ENCODE data around the gene F2. TPM values are rescaled to one million over a fixed set of nuclear protein-coding genes. Genes with fewer than 3 reads are reported as not detected.

The F2 gene
- total RNA-seq, 4 donors from 2014 or later, result 0.41 to 0.48 TPM; not detected in 2

DNA sequence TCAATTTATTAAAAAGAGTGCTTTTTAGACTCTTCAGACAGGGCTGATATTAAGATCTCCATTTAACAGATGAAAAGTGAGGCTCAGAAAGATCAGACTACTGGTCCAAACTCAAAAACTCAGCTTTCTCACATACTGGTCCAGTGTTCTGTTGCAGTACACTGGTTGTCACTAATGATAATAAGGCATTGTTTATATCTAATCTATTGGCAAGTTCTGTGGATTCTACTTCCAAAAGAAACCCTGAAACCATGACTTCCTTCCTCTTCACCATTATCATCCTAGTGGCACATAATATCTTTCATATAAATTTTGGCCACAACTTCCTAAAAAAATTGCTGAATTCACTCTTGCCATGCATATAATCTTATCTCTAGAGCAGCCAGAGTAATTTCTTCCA is 36.9 kb downstream of the F2 start:
- TF ChIP-seq EP300 (IDR thresholded peaks at IDR 0.05; ENCODE audit: low read depth), result no peak
- TF ChIP-seq POLR2A (IDR thresholded peaks at IDR 0.05), result no peak
- TF ChIP-seq, protein P1, sequence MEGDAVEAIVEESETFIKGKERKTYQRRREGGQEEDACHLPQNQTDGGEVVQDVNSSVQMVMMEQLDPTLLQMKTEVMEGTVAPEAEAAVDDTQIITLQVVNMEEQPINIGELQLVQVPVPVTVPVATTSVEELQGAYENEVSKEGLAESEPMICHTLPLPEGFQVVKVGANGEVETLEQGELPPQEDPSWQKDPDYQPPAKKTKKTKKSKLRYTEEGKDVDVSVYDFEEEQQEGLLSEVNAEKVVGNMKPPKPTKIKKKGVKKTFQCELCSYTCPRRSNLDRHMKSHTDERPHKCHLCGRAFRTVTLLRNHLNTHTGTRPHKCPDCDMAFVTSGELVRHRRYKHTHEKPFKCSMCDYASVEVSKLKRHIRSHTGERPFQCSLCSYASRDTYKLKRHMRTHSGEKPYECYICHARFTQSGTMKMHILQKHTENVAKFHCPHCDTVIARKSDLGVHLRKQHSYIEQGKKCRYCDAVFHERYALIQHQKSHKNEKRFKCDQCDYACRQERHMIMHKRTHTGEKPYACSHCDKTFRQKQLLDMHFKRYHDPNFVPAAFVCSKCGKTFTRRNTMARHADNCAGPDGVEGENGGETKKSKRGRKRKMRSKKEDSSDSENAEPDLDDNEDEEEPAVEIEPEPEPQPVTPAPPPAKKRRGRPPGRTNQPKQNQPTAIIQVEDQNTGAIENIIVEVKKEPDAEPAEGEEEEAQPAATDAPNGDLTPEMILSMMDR (IDR thresholded peaks at IDR 0.05), result no peak
- TF ChIP-seq POLR2AphosphoS5 (IDR thresholded peaks at IDR 0.05), result no peak
- H3K4me1 ChIP-seq, result no peaks in the 10 kb centered on the region
- no peak overlapping the region for H3K27ac ChIP-seq
- peaks cover 0 to 94% (median 32%) of the 10 kb centered on the region in 4 donors for H3K36me3 ChIP-seq
- no peaks in the 10 kb centered on the region for H3K27me3 ChIP-seq
- no peak overlapping the region for H3K4me3 ChIP-seq
- in situ Hi-C loops (cut with MboI; ENCODE audit: low pct_ligation_motif_present in 1 of 4, low pct_unique_long_range_greater_than_20kb in 1 of 4, low sequenced_read_pairs in 3 of 4), result no loop called here
- no peaks in the 10 kb centered on the region for H3K9me3 ChIP-seq
- DNase-seq, result no peak
- intact Hi-C loops (cut with DNase I; ENCODE audit: low total_unique reads), result no loop called here

DNA sequence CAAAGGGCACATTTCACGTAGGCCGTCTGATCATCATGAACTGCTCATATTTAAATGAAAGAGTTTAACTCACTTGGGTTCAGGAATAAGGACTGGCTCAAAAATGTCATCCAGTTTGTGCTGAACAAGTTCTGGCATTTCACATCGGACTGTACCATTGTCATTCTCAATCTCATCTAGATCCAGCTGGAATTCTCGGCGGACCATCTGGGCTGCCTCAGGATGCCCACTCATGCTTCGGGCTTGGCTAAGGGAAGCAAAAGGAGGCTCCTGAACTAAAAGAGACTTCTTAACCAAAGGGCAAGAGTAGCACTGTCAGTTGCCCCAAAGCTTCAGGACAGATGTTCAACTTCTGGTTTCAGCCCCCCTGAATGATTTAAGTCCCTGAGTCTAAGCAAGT is 40.2 kb downstream of the F2 start:
- DNase-seq, result no peak
- Histone ChIP-seq H3K27me3 (no peaks in the 10 kb centered on the region), H3K36me3 (peaks cover 0 to 86% (median 32%) of the 10 kb centered on the region in 4 donors), H3K4me3 (no peak overlapping the region), H3K4me1 (no peaks in the 10 kb centered on the region), H3K27ac (no peak overlapping the region), H3K9me3 (no peaks in the 10 kb centered on the region)
- WGBS, 2 donors (ENCODE audit: low coverage in 1 of 2), result 95 to 100% methylated on average over 3 to 6 of the region's 6 CpGs
- TF ChIP-seq EP300 (IDR thresholded peaks at IDR 0.05; ENCODE audit: low read depth) (no peak), POLR2AphosphoS5 (IDR thresholded peaks at IDR 0.05) (no peak), POLR2A (IDR thresholded peaks at IDR 0.05) (no peak)
- TF ChIP-seq, protein P1 (IDR thresholded peaks at IDR 0.05), result no peak
- intact Hi-C loops (cut with DNase I; ENCODE audit: low total_unique reads), result no loop called here
- in situ Hi-C loops (cut with MboI; ENCODE audit: low pct_ligation_motif_present in 1 of 4, low pct_unique_long_range_greater_than_20kb in 1 of 4, low sequenced_read_pairs in 3 of 4), result no loop called here

DNA sequence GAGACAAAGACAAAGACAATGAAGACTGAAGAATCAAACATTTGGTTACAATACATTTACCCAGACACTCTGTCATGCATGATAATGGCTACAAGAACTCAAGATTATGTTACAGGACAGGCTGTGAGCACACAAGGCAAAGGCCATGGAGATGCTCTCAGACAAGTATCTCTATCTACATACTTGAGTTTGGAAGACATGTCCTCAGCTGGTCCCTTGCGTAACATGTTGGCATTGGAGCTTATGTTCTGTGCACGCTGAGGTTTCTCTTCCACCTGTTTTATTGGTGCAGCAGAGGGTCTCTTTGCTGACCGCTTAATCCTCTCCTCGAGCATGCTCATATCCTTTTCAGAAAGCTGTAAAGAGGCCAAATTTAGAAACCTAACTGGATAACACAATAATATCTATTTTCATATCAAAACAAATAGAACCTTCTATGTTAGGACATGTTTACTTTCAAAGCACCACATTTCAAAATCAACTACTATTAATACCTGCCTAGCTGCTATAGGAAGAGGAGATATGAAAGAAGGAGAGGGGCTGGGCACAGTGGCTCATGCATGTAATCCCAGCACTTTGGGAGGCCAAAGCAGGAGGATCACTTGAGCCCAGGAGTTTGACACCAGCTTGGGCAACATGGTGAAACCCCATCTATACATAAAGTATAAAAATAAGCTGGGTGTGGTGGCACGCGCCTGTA is 41.6 kb downstream of the F2 start:
- in situ Hi-C loops (cut with MboI; ENCODE audit: low pct_ligation_motif_present in 1 of 4, low pct_unique_long_range_greater_than_20kb in 1 of 4, low sequenced_read_pairs in 3 of 4), result no loop called here
- peaks cover 0 to 73% (median 31%) of the 10 kb centered on the region in 4 donors for H3K36me3 ChIP-seq
- no peaks in the 10 kb centered on the region for H3K9me3 ChIP-seq
- H3K27me3 ChIP-seq, result no peaks in the 10 kb centered on the region
- no peaks in the 10 kb centered on the region for H3K4me1 ChIP-seq
- TF ChIP-seq, protein P1 (IDR thresholded peaks at IDR 0.05), result no peak
- TF ChIP-seq POLR2A (IDR thresholded peaks at IDR 0.05) (no peak), POLR2AphosphoS5 (IDR thresholded peaks at IDR 0.05) (no peak), EP300 (IDR thresholded peaks at IDR 0.05; ENCODE audit: low read depth) (no peak)
- no peak overlapping the region for H3K27ac ChIP-seq
- WGBS, 2 donors (ENCODE audit: low coverage in 1 of 2), result 94 to 97% methylated on average over 6 of the region's 6 CpGs
- no peak overlapping the region for H3K4me3 ChIP-seq
- DNase-seq, result no peak
- intact Hi-C loops (cut with DNase I; ENCODE audit: low total_unique reads), result no loop called here

DNA sequence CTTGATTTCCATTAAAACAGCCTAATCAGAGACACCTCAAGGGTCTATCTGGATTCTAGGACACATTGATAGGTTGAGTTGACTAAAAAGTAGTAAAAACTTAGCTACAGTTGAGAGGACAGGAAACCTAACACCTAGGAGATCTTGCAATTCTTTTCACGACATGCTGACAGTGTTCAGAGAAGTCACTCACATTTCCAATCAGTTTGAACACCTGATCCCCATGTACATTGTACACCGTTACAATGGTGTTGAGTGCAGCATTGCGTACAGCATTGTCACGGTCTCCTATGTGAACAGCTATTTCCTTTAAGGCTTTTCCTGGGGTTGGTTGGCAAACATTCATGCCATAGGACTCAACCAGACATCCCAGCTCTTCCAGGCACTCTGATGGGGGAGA is 42.8 kb downstream of the F2 start:
- in situ Hi-C loops (cut with MboI; ENCODE audit: low pct_ligation_motif_present in 1 of 4, low pct_unique_long_range_greater_than_20kb in 1 of 4, low sequenced_read_pairs in 3 of 4), result no loop called here
- H3K4me3 ChIP-seq, result no peak overlapping the region
- H3K9me3 ChIP-seq, result no peaks in the 10 kb centered on the region
- no peak overlapping the region for H3K27ac ChIP-seq
- peaks cover 0 to 76% (median 32%) of the 10 kb centered on the region in 4 donors for H3K36me3 ChIP-seq
- no peak for TF ChIP-seq POLR2A (IDR thresholded peaks at IDR 0.05)
- TF ChIP-seq, protein P1 (IDR thresholded peaks at IDR 0.05), result no peak
- intact Hi-C loops (cut with DNase I; ENCODE audit: low total_unique reads), result no loop called here
- 87 to 89% methylated on average over 4 of the region's 4 CpGs for WGBS, 2 donors (ENCODE audit: low coverage in 1 of 2)
- H3K27me3 ChIP-seq, result no peaks in the 10 kb centered on the region
- DNase-seq, result no peak
- H3K4me1 ChIP-seq, result no peaks in the 10 kb centered on the region

Measured in transverse colon (tissue), 4 donors.